GM23338 (cell line): ENCODE measurements around the gene ZBTB40. TPM values are rescaled to one million over a fixed set of nuclear protein-coding genes. Genes with fewer than 3 reads are reported as not detected.

ENCODE experiments used
- ATAC-seq: fragments of 200-7000 bp; cut with Tn5 transposase; 3 replicates; pipeline ENCODE4 v1.9.1; 2020
- DNase-seq: peaks from one replicate; pipeline ENCODE4 v3.0.0-alpha.2; 2015; ENCODE audit warnings: low spot score
- H2AFZ ChIP-seq: fragments of 200-600 bp; sonication (generic); 2 replicates; pipeline ENCODE4 v1.8.0; 2016; ENCODE audit warnings: antibody characterized with exemption, mild to moderate bottlenecking, moderate library complexity
- H3F3A ChIP-seq: fragments of 200-600 bp; sonication (generic); replicated peaks from 2 replicates; pipeline ENCODE4 v1.8.0; 2017; ENCODE audit warnings: antibody characterized with exemption, mixed run types, low read depth
- H3K27ac ChIP-seq: fragments of 200-600 bp; sonication (generic); 2 replicates; pipeline ENCODE4 v1.6.1; 2016; ENCODE audit warnings: low read depth
- H3K27me3 ChIP-seq: fragments of 200-600 bp; sonication (generic); 2 replicates; pipeline ENCODE4 v1.8.0; 2016; ENCODE audit warnings: mild to moderate bottlenecking, mixed run types, moderate library complexity; ENCODE audit not compliant: insufficient read depth
- H3K36me3 ChIP-seq: fragments of 200-600 bp; sonication (generic); 2 replicates; pipeline ENCODE4 v1.8.0; 2016; ENCODE audit warnings: mild to moderate bottlenecking; ENCODE audit not compliant: insufficient read depth
- H3K4me1 ChIP-seq: fragments of 200-600 bp; sonication (generic); 2 replicates; pipeline ENCODE4 v1.8.0; 2016; ENCODE audit warnings: mild to moderate bottlenecking, moderate library complexity; ENCODE audit not compliant: insufficient read depth
- H3K4me2 ChIP-seq: fragments of 200-600 bp; sonication (generic); 2 replicates; pipeline ENCODE4 v1.7.1; 2017; ENCODE audit warnings: mixed run types
- H3K4me3 ChIP-seq: fragments of 200-600 bp; sonication (generic); 2 replicates; pipeline ENCODE4 v1.6.1; 2016; ENCODE audit warnings: mixed run types
- H3K79me2 ChIP-seq: fragments of 200-600 bp; sonication (generic); replicated peaks from 2 replicates; pipeline ENCODE4 v1.8.0; 2017; ENCODE audit warnings: mild to moderate bottlenecking; ENCODE audit not compliant: insufficient read depth
- H3K9me2 ChIP-seq: fragments of 200-600 bp; sonication (generic); 2 replicates; pipeline ENCODE4 v1.8.0; 2017; ENCODE audit not compliant: insufficient read depth
- H4K20me1 ChIP-seq: fragments of 200-600 bp; sonication (generic); replicated peaks from 2 replicates; pipeline ENCODE4 v1.8.0; 2017; ENCODE audit warnings: mild to moderate bottlenecking; ENCODE audit not compliant: insufficient read depth
- H3K27ac Mint-ChIP-seq: 2 replicates; pipeline ENCODE4 v1.8.0; 2020; ENCODE audit warnings: inconsistent platforms, mild to moderate bottlenecking, moderate library complexity, mixed read lengths
- H3K27me3 Mint-ChIP-seq: 3 replicates; pipeline ENCODE4 v1.8.0; 2022; ENCODE audit warnings: low read depth, mild to moderate bottlenecking, moderate library complexity, mixed read lengths, inconsistent platforms; ENCODE audit not compliant: insufficient read depth, poor library complexity
- H3K36me3 Mint-ChIP-seq: 3 replicates; pipeline ENCODE4 v1.8.0; 2021; ENCODE audit warnings: low read depth, mild to moderate bottlenecking, inconsistent platforms, moderate library complexity, mixed read lengths
- H3K4me1 Mint-ChIP-seq: 3 replicates; pipeline ENCODE4 v1.8.0; 2020; ENCODE audit warnings: mild to moderate bottlenecking, inconsistent platforms, mixed read lengths
- H3K4me3 Mint-ChIP-seq: 3 replicates; pipeline ENCODE4 v1.8.0; 2021; ENCODE audit warnings: moderate library complexity, mild to moderate bottlenecking, inconsistent platforms, mixed read lengths
- H3K9me3 Mint-ChIP-seq: 3 replicates; pipeline ENCODE4 v1.8.0; 2020; ENCODE audit warnings: moderate library complexity, mild to moderate bottlenecking, inconsistent platforms, mixed read lengths
- CREB1 ChIP-seq: fragments of 250-450 bp; sonication (Bioruptor Pico); IDR thresholded peaks from 2 replicates; pipeline ENCODE4 v1.5.0; 2020; ENCODE audit warnings: low read depth, mild to moderate bottlenecking, moderate library complexity
- CTCF ChIP-seq, 2 experiments: fragments of 200-600 bp in 1 of 2; sonication (generic) in 1 of 2; conservative IDR thresholded peaks; 2 replicates each; pipeline versions ENCODE4 v1.5.1 to v1.6.1; 2016 to 2017; ENCODE audit warnings: antibody characterized with exemption in 2 of 2, low read depth in 2 of 2, mild to moderate bottlenecking in 2 of 2, moderate library complexity in 1 of 2
- ETS1 ChIP-seq: IDR thresholded peaks from 2 replicates; pipeline ENCODE4 v1.6.1; 2016; ENCODE audit warnings: antibody characterized with exemption
- EZH2 ChIP-seq: fragments of 200-600 bp; sonication (generic); IDR thresholded peaks from one replicate; pipeline ENCODE4 v1.8.0; 2017; ENCODE audit warnings: antibody characterized with exemption, mild to moderate bottlenecking, low read depth; ENCODE audit not compliant: unreplicated experiment
- EZH2phosphoT487 ChIP-seq: fragments of 200-600 bp; sonication (generic); IDR thresholded peaks from one replicate; pipeline ENCODE4 v1.8.1; 2018; ENCODE audit warnings: antibody characterized with exemption; ENCODE audit not compliant: unreplicated experiment
- JUNB ChIP-seq: IDR thresholded peaks from one replicate; pipeline ENCODE4 v1.6.1; 2016; ENCODE audit warnings: antibody characterized with exemption; ENCODE audit not compliant: unreplicated experiment
- NANOG ChIP-seq: IDR thresholded peaks from 2 replicates; pipeline ENCODE4 v1.6.1; 2016; ENCODE audit warnings: antibody characterized with exemption, borderline replicate concordance
- POLR2AphosphoS5 ChIP-seq: IDR thresholded peaks from 2 replicates; pipeline ENCODE4 v1.6.1; 2016; ENCODE audit warnings: antibody characterized with exemption, low read depth
- REST ChIP-seq: IDR thresholded peaks from one replicate; pipeline ENCODE4 v1.6.1; 2018; ENCODE audit warnings: antibody characterized with exemption; ENCODE audit not compliant: unreplicated experiment
- STAT1 ChIP-seq: IDR thresholded peaks from one replicate; pipeline ENCODE4 v1.6.1; 2016; ENCODE audit warnings: antibody characterized with exemption; ENCODE audit not compliant: unreplicated experiment
- ZNF114 ChIP-seq: fragments of 250-450 bp; sonication (Bioruptor Pico); IDR thresholded peaks from 2 replicates; pipeline ENCODE4 v1.5.0; 2020; ENCODE audit warnings: mild to moderate bottlenecking, moderate library complexity
- ZNF331 ChIP-seq: fragments of 250-450 bp; sonication (Bioruptor Pico); IDR thresholded peaks from 2 replicates; pipeline ENCODE4 v1.5.0; 2020; ENCODE audit warnings: low read depth, mild to moderate bottlenecking, moderate library complexity
- polyA plus RNA-seq: library from polyadenylated mRNA; unstranded; fragments of >200 nt; fragmentation: Nextera tagmentation; extraction: Ambion mirVana; gene quantifications from 2 replicates; pipeline ENCODE4 v1.2.1, GENCODE V29; 2016
- total RNA-seq: library from RNA; depleted of rRNA; stranded (reverse); fragments of >200 nt; shearing (Covaris generic); gene quantifications from 2 replicates; pipeline ENCODE4 v1.2.3, GENCODE V29; 2014

Gene ZBTB40
- total and polyA plus RNA-seq, 2 experiments from 2014 or later, result 3.1 to 22.7 TPM

- TF ChIP-seq CTCF (conservative IDR thresholded peaks at IDR 0.05; ENCODE audit: low read depth in 2 of 2), result no peak
- no peak for TF ChIP-seq POLR2AphosphoS5
- TF ChIP-seq ZNF331 (CRISPR knock-in tag), result no peak
Observed at GRCh38 chr1:22545141-22545540, 93.5 kb downstream of the ZBTB40 start (continued).

- Mint-ChIP-seq H3K4me3 (no peak overlapping the region), H3K27ac (no peak overlapping the region), H3K36me3 (no peaks in the 10 kb centered on the region), H3K4me1 (peaks cover 5% of the 10 kb centered on the region; the same call in 2 of the 3 replicates), H3K9me3 (no peaks in the 10 kb centered on the region; the same call in 2 of the 3 replicates), H3K27me3 (peaks cover 21% of the 10 kb centered on the region)
- Histone ChIP-seq H3K36me3 (no peaks in the 10 kb centered on the region), H4K20me1 (no peaks in the 10 kb centered on the region), H3K4me3 (no peak overlapping the region), H3K4me1 (no peaks in the 10 kb centered on the region; the same call in 1 of the 2 replicates), H3K79me2 (no peaks in the 10 kb centered on the region), H3K27me3 (no peaks in the 10 kb centered on the region), H3K27ac (no peak overlapping the region), H3K9me2 (no peaks in the 10 kb centered on the region), H3F3A (no peaks in the 10 kb centered on the region), H2AFZ (no peak overlapping the region), H3K4me2 (no peak overlapping the region)
- ATAC-seq (no peak), DNase-seq (no peak)
- TF ChIP-seq POLR2AphosphoS5, result no peak
- TF ChIP-seq CTCF (conservative IDR thresholded peaks at IDR 0.05; ENCODE audit: low read depth in 2 of 2), result no peak
- no peak for TF ChIP-seq ZNF331 (CRISPR knock-in tag)
- TF ChIP-seq EZH2, result no peak
- no peak for TF ChIP-seq EZH2phosphoT487
- no peak for TF ChIP-seq ETS1
- TF ChIP-seq JUNB, result no peak
- no peak for TF ChIP-seq STAT1
- no peak for TF ChIP-seq CREB1 (CRISPR knock-in tag)
- no peak for TF ChIP-seq NANOG
- no peak for TF ChIP-seq REST
- TF ChIP-seq ZNF114 (CRISPR knock-in tag), result no peak
Observed at GRCh38 chr1:22547186-22547817, 95.7 kb downstream of the ZBTB40 start.
